Transverse colon (tissue), 4 donors: Measurements from ENCODE around the gene DHX40.

Experiments used
- EP300 ChIP-seq: sonication (generic); formaldehyde crosslinking; IDR thresholded peaks from one replicate; pipeline ENCODE4 v1.6.1; 2017; ENCODE audit warnings: antibody characterized with exemption, low read depth
- POLR2A ChIP-seq: fragments of 450-650 bp; IDR thresholded peaks from one replicate; pipeline ENCODE4 v1.6.1; 2016; ENCODE audit warnings: antibody characterized with exemption, mild to moderate bottlenecking, moderate library complexity
- POLR2AphosphoS5 ChIP-seq, 3 donors: sonication (generic); formaldehyde crosslinking; IDR thresholded peaks; one replicate each; pipeline ENCODE4 v1.6.1; 2016; ENCODE audit warnings: antibody characterized with exemption in 3 of 3
- TF ChIP-seq, protein P1 (sequence below), 5 experiments: fragments of 200-600 bp in 3 of 5; fragments of 450-650 bp in 2 of 5; sonication (generic) in 3 of 5; IDR thresholded peaks; 1 replicate in 2 of 5; 2 replicates in 3 of 5; pipeline ENCODE4 v1.5.1; 2016 to 2017; ENCODE audit warnings: antibody characterized with exemption in 5 of 5, inconsistent platforms in 3 of 5, mild to moderate bottlenecking in 2 of 5, moderate library complexity in 1 of 5

DNA sequence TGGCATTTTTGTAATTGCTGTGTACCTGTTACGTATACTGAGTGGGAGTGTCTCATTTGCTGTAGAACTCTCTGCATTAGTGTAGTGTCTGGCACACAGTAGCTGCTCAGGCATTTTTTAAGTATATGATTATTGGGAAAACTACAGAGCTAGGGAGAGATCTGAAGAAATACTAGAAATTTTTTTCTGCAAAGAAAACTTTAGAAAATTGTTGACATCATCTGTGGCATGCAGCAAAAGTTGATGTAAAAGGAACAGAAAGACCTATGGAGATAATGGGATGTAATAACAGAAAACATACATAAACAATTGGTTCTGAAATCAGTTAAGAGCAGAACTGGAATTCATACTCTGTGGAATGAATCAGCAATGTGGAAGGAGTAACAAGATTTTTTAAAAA lies 65.9 kb downstream of the DHX40 start:
- TF ChIP-seq, protein P1, sequence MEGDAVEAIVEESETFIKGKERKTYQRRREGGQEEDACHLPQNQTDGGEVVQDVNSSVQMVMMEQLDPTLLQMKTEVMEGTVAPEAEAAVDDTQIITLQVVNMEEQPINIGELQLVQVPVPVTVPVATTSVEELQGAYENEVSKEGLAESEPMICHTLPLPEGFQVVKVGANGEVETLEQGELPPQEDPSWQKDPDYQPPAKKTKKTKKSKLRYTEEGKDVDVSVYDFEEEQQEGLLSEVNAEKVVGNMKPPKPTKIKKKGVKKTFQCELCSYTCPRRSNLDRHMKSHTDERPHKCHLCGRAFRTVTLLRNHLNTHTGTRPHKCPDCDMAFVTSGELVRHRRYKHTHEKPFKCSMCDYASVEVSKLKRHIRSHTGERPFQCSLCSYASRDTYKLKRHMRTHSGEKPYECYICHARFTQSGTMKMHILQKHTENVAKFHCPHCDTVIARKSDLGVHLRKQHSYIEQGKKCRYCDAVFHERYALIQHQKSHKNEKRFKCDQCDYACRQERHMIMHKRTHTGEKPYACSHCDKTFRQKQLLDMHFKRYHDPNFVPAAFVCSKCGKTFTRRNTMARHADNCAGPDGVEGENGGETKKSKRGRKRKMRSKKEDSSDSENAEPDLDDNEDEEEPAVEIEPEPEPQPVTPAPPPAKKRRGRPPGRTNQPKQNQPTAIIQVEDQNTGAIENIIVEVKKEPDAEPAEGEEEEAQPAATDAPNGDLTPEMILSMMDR (IDR thresholded peaks at IDR 0.05): no peak
- TF ChIP-seq EP300 (no peak), POLR2A (no peak), POLR2AphosphoS5 (IDR thresholded peaks at IDR 0.05) (no peak)
